GM21825 (cell line): Measurements from ENCODE around the gene HRH2.
"Not testable (repeated sequence)": the region's sequence is repeated elsewhere in the genome, so short reads cannot be mapped to it uniquely, and the experiment has no call there.

ENCODE experiments used
- ATAC-seq: cut with Tn5 transposase; IDR thresholded peaks from one replicate; pipeline ENCODE4 v1.9.1; 2021; ENCODE audit warnings: mild to moderate bottlenecking, moderate library complexity; ENCODE audit not compliant: unreplicated experiment

HRH2 gene

DNA sequence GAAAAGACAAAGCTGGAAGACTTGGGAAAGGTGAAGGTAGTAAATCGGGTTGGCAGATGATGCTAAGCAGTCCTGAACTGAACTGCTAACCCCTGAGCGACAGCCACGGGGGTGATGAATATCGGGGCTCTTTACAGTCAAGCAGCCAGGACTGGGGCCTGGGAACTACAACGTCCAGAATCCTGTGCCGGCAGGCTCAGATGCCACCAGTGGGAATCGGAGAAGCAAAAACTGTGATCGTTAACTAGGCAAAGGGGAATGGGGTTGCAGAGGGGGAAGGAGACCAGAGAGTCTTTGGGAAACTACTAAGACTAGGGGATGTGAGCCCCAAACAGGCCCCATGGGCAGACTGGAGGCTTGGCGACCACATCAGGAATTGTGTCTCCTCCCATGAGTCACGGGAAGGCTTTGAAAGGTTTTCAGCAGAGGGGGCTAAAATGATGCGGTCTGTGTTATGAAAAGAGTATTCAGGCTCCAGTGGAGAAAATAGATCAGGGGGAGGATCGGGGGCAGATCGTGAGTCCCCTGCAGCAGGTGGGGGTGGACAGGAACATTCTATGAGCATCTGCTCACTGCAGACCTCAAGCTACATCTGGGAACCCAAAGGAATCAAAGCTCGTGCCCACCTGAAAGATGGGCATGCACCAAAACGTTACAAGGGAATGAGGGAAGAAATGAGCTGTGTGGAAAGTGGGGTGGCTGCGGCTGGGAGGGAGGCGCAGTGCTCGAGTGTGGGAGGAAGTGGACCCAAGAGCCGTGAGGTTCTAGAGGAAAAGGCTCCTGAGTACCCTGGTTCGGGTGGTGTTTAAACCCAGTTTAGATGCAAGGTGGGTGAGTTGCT, 53.8 kb downstream of the HRH2 start:
- no peak for ATAC-seq

- ATAC-seq = no peak
Measured at GRCh38 chr5:175712313-175712680, 54.4 kb downstream of the HRH2 start.

- ATAC-seq = no peak
Measured at GRCh38 chr5:175712681-175713085, 54.8 kb downstream of the HRH2 start.

DNA sequence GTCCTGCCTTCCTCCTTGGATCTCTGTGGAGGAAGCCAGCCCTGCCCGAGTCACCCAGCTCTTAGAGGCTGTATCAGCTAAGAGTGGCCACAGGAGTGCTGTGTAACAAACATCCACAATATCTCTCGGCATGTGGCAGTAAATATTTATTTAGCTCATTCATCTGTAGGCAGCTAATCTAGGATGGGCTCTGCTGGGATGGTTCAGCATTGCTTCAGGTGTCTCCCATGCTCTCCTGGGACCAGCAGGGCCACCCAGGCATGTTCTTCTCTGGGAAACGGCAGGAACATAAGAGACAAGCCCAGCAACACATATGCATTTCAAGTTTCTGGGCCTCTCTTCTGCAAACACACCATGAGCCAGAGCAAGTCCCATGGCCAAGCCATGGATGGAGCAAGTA, 56.1 kb downstream of the HRH2 start:
- no peak for ATAC-seq

GRCh38 chr5:175714479-175715085, 56.7 kb downstream of the HRH2 start:
- ATAC-seq = no peak

- ATAC-seq = no peak
Measured at GRCh38 chr5:175715627-175716522, 58.0 kb downstream of the HRH2 start.

GRCh38 chr5:175717837-175718236, 60.0 kb downstream of the HRH2 start:
- ATAC-seq = no peak

GRCh38 chr5:175718401-175719108, 60.7 kb downstream of the HRH2 start:
- no peak for ATAC-seq

GRCh38 chr5:175719109-175719432, 61.2 kb downstream of the HRH2 start:
- ATAC-seq = not testable (repeated sequence)

DNA sequence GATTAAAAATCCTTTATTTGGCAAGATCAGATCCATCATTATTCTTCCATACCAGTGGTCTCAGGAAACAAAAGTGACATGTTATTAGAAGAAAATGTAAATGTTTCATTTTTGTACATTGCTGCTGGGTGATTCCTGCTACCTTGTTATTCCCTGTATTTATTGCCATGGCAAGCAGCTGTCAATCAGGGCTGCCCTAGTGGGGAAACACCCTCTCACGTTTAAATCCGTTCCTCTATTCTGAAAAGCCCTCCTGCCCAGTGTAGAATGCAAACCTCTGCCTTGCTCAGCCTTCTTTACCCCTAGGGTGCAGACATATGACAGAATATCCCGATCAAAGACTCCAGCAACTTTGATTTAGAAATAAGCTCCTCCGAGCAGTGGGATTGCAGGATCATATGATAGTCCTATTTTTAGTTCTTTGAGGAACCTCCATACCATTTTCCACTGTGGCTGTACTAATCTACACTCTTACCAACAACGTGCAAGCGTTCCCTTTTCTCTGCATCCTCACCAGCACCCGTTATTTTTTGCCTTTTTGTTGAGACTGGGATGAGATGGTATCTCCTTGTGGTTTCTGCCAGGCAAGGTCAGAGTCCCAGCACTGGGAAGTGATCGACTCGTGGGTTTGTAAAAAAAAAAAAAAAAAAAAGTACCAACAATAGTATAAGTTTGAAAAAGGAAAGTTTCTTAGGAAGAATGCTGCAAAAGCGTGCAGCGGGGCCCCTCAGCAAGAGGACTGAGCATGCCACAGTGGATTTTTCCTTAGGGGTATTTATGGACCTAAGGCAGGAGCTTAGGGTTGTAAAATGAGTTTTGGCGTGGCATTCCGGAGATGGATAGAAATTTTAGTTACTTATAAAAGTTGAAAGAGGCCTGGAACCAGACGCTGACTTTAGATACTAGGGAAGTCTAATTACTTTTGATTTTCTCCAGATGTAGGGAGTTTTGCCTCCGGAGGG, 66.7 kb downstream of the HRH2 start:
- no peak for ATAC-seq

DNA sequence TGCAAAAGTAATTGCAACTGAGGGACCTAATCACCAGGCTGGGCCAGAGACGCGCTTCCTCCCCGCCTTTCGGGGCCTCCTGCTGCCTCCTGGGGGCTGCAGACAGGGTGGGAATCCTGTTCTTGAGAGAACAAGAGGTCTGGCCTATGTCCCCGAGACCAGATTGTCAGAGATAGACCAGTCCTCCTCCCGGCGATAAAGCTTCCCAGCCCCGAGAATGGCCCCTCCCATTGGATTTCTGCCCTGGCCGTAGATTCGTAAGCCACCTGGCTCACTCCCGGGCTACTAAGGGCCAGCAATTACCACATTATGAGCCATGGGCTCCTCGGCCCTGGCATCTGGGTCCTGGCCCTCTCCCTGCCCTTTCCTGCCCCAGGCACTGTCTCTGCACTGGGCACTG, 70.4 kb downstream of the HRH2 start:
- ATAC-seq = no peak

- no peak for ATAC-seq
Measured at GRCh38 chr5:175728885-175729828, 71.3 kb downstream of the HRH2 start.

DNA sequence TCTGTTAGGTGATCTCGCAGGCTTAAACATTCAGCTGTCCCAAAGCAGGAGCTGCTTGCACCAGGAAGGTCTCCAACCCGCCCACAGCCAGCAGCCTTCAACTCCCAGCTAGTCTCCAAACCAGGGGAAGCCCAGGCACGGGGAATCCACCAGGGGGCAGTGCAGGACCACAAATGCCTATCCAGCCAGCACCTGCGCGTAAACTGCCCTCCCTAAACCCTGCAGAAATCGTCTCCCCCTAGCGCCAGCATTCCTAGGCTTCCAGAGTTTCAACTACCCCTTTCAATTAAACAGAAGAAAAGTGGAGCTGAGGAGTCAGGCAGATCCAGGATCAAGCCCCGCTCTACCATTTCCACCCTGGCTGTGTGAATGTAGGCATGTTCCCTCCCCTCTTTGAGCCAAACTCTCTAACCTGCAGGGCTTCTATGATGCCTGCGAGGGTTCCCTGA, 72.0 kb downstream of the HRH2 start:
- ATAC-seq = peak; percentile 88

DNA sequence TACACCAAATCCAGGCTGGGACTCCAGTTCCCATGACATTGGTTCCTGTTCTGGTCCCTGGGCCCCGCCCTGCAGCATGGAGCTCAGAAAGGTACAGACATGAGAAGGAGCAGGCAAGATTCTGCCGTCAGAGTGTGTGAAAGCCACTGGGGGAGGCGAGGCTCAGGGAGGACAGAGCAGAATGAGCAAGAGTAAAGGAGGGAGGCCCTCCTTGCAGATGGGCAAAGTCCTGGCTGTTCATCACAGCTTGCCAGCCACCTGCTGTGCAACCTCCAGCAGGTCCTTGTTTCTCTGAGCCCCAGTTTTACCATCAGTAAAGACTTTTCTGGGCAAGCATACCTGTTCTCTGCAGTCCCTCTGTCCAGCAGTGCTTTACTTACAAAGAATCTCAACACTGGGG, 73.3 kb downstream of the HRH2 start:
- no peak for ATAC-seq

DNA sequence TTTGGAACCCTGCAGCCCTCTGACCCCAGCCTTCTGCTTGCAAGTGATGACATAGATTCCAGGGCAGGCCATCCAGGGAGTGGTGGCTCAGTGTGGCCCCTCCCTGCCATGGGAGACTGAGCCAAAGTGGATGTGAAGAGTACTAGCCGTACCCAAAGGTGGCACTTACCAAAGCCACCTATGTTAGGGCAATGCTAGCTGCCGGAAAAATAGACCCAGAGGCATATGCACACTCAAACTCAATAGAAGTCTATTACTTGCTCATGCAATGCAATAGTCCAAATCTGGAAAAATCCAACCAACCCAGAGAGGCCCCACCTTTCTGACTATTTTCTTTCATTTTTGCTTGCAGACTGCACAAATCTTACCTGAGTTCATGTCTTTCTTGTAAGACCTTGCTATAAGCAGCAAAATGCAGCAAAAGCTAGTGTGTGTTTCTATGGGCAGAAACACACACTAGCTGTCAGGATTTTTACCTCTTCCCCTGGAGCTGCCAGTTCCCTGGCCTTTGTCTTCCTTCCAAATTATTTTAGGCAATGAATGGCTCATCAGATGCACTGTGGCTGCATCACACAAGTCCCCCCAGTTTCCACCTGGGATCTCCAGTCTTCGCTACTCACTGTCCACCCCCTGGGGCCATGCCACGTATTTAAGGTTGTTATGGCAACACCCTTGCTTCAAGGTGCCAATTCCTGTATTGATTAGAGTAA, 74.0 kb downstream of the HRH2 start:
- ATAC-seq = no peak

DNA sequence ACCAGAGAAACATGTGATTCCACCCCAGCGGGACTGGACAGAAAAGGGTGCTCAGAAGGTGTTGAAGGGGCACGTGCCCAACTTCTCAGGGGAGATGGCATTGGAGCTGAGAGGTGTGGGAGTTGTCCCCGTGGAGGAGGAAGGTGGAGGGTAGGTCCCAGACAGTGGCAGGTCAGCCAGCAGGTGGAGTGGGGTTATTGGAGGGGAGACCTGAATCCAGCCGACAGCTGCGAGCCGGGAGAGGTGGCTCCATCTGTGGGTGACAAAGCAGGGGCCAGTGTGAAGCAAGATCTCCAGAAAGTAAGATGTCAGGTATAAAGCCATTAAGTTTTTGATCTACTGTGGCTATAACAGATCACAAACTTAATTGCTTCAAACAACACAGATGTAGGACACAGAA, 75.1 kb downstream of the HRH2 start:
- no peak for ATAC-seq

- no peak for ATAC-seq
Measured at GRCh38 chr5:175734016-175734415, 76.1 kb downstream of the HRH2 start.

DNA sequence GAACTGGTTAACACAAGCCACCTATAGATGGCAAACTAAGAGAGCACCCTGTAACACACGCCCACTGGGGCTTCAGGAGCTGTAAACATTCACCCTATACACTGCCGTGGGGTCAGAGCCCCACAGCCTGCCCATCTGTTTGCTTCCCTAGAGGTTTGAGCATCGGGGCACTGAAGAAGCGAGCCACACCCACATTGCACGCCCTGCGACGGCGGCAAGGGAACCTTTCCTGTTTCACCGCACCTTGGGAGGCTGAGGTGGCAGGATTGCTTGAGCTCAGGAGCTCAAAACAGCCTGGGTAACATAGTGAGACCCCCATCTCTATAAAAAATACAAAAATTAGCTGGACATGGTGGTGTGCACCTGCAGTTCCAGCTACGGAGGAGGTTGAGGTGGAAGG, 76.6 kb downstream of the HRH2 start:
- no peak for ATAC-seq
